Endothelial cell of umbilical vein (primary cell): ENCODE data around the gene TMSB10. TPM values are rescaled to one million over a fixed set of nuclear protein-coding genes. Genes with fewer than 3 reads are reported as not detected.

Source experiments
- BruUV-seq: library from RNA; stranded (reverse); fragments of 400-500 nt; replicated peaks from 2 replicates; lab custom pipeline; 2021; lab: Mats Ljungman, UMichigan
- CTCF ChIA-PET: fragments of 300-600, 350-600 bp; sonication (Branson Sonifier 250); formaldehyde crosslinking; loops from one replicate; lab custom pipeline; 2021; ENCODE audit warnings: antibody characterized with exemption, inconsistent platforms; lab: Charles Lee
- POLR2A ChIA-PET: fragments of 300-600, 350-600 bp; sonication (Branson Sonifier 250); formaldehyde crosslinking; loops from one replicate; lab custom pipeline; 2021; ENCODE audit warnings: antibody characterized with exemption, inconsistent platforms; lab: Charles Lee
- DNase-seq: peaks from one replicate; pipeline ENCODE4 v3.0.0-alpha.2; 2011; ENCODE audit warnings: low read depth, low spot score
- FAIRE-seq: peaks from 2 replicates; lab custom pipeline; 2011; peaks lifted over from hg19 to GRCh38; lab: Jason Lieb, UNC
- H2AFZ ChIP-seq: 2 replicates; pipeline ENCODE4 v1.6.0; 2012; ENCODE audit warnings: low read depth, low read length, control low read depth, inconsistent platforms
- H3K27ac ChIP-seq: 2 replicates; pipeline ENCODE4 v1.5.1; 2011; ENCODE audit warnings: low read depth, mild to moderate bottlenecking, control low read depth, low read length, moderate library complexity; ENCODE audit not compliant: insufficient read depth
- H3K27me3 ChIP-seq, 2 experiments: 2 replicates each; pipeline versions ENCODE4 v1.6.0 to v1.6.1; 2011; ENCODE audit warnings: low read length in 2 of 2, mixed read lengths in 1 of 2; ENCODE audit not compliant: control insufficient read depth in 2 of 2, insufficient read depth in 2 of 2
- H3K36me3 ChIP-seq, 2 experiments: 2 replicates in 1 of 2; 3 replicates in 1 of 2; pipeline ENCODE4 v1.5.1; 2011; ENCODE audit warnings: low read length in 2 of 2, mild to moderate bottlenecking in 1 of 2, moderate library complexity in 1 of 2; ENCODE audit not compliant: control insufficient read depth in 2 of 2, insufficient read depth in 2 of 2; ENCODE audit errors: extremely low read depth in 1 of 2
- H3K4me1 ChIP-seq: 3 replicates; pipeline ENCODE4 v1.5.1; 2011; ENCODE audit warnings: mild to moderate bottlenecking, low read length; ENCODE audit not compliant: control insufficient read depth, insufficient read depth; ENCODE audit errors: extremely low read depth
- H3K4me2 ChIP-seq: 2 replicates; pipeline ENCODE4 v1.6.1; 2011; ENCODE audit warnings: low read length, control low read depth, mixed read lengths; ENCODE audit not compliant: insufficient read depth
- H3K4me3 ChIP-seq, 3 experiments: fragments of 200-600 bp in 1 of 3; sonication (generic), shearing (Covaris generic) in 1 of 3; replicated peaks in 1 of 3; 2 replicates each; pipeline ENCODE4 v1.5.1; 2011 to 2016; ENCODE audit warnings: control low read depth in 3 of 3, low read length in 3 of 3, mild to moderate bottlenecking in 2 of 3, inconsistent platforms in 1 of 3, low read depth in 1 of 3, moderate library complexity in 1 of 3; ENCODE audit not compliant: insufficient read depth in 1 of 3
- H3K79me2 ChIP-seq: 2 replicates; pipeline ENCODE4 v1.6.0; 2012; ENCODE audit warnings: low read length, inconsistent platforms; ENCODE audit not compliant: control insufficient read depth, insufficient read depth
- H3K9ac ChIP-seq: replicated peaks from 2 replicates; pipeline ENCODE3; 2011; ENCODE audit warnings: low read length, control low read depth; ENCODE audit not compliant: insufficient read depth; ENCODE audit errors: extremely low read depth
- H3K9me1 ChIP-seq: replicated peaks from 3 replicates; pipeline ENCODE4 v1.6.0; 2011; ENCODE audit warnings: mild to moderate bottlenecking, low read length; ENCODE audit not compliant: control insufficient read depth, insufficient read depth; ENCODE audit errors: extremely low read depth
- H3K9me3 ChIP-seq: replicated peaks from 2 replicates; pipeline ENCODE4 v1.5.1; 2012; ENCODE audit warnings: low read length, inconsistent platforms; ENCODE audit not compliant: control insufficient read depth, insufficient read depth
- H4K20me1 ChIP-seq: replicated peaks from 2 replicates; pipeline ENCODE3; 2011; ENCODE audit warnings: mild to moderate bottlenecking, low read length; ENCODE audit not compliant: control insufficient read depth, insufficient read depth; ENCODE audit errors: extremely low read depth
- EZH2 ChIP-seq: IDR thresholded peaks from 2 replicates; pipeline ENCODE4 v1.6.1; 2012; ENCODE audit warnings: borderline replicate concordance, low read depth, mild to moderate bottlenecking, moderate library complexity, low read length, inconsistent platforms; ENCODE audit not compliant: severe bottlenecking
- FOS ChIP-seq: IDR thresholded peaks from 2 replicates; pipeline ENCODE4 v1.6.1; 2011; ENCODE audit warnings: mild to moderate bottlenecking, low read length, moderate library complexity, borderline replicate concordance; ENCODE audit not compliant: insufficient read depth
- GATA2 ChIP-seq: IDR thresholded peaks from 2 replicates; pipeline ENCODE4 v1.7.0; 2011; ENCODE audit warnings: low read depth, mild to moderate bottlenecking, moderate library complexity, mixed read lengths, low read length; ENCODE audit not compliant: insufficient read length, insufficient read depth
- JUN ChIP-seq: IDR thresholded peaks from 2 replicates; pipeline ENCODE4 v1.6.1; 2011; ENCODE audit warnings: borderline replicate concordance, low read depth; ENCODE audit not compliant: insufficient read length, insufficient read depth
- MAX ChIP-seq: IDR thresholded peaks from 2 replicates; pipeline ENCODE4 v1.6.1; 2011; ENCODE audit not compliant: insufficient read depth, insufficient read length
- POLR2A ChIP-seq: IDR thresholded peaks from 2 replicates; pipeline ENCODE4 v1.6.1; 2012; ENCODE audit warnings: low read depth, mild to moderate bottlenecking, control low read depth, low read length
- POLR2AphosphoS5 ChIP-seq: IDR thresholded peaks from 2 replicates; pipeline ENCODE4 v1.6.1; 2012; ENCODE audit warnings: low read depth, mild to moderate bottlenecking, control low read depth, low read length, moderate library complexity; ENCODE audit not compliant: insufficient read depth
- dilution Hi-C: fragments of 300-500 bp; cut with MboI; formaldehyde crosslinking; loops from one replicate; pipeline ENCODE4 v1.15.0; 2019; ENCODE audit warnings: low sequenced_read_pairs; ENCODE audit not compliant: extremely low pct_ligation_motif_present
- intact Hi-C: fragments of 100-400 bp; cut with micrococcal nuclease; formaldehyde crosslinking; loops from one replicate; pipeline ENCODE4 v1.10.0; 2022
- polyA plus RNA-seq, 4 experiments: library from polyadenylated mRNA; depleted of rRNA in 3 of 4; stranded (reverse) in 3 of 4; unstranded in 1 of 4; fragments of >200 nt; gene quantifications; 2 replicates each; pipeline versions ENCODE4 v1.2.1 to v1.2.3, GENCODE V29; 2011 to 2012; ENCODE audit warnings: missing spikeins in 1 of 4
- total RNA-seq: library from RNA; stranded (reverse); gene quantifications from 2 replicates; pipeline ENCODE4 v1.2.3, GENCODE V29; 2021
- TF ChIP-seq, protein P1 (sequence below), 2 donors: IDR thresholded peaks; 1 replicate in 1 of 2; 2 replicates in 1 of 2; pipeline ENCODE4 v1.5.1; 2011; ENCODE audit warnings: low read length in 2 of 2, mild to moderate bottlenecking in 2 of 2, moderate library complexity in 2 of 2, control low read depth in 1 of 2, inconsistent platforms in 1 of 2, low read depth in 1 of 2; ENCODE audit not compliant: insufficient read depth in 1 of 2; ENCODE audit errors: extremely low read depth in 1 of 2

The TMSB10 gene
- total and polyA plus RNA-seq, 2 donors (not counting 3 experiments of a cell fraction or from before 2014, with no cell fraction given): 2,774 to 4,015 TPM

DNA sequence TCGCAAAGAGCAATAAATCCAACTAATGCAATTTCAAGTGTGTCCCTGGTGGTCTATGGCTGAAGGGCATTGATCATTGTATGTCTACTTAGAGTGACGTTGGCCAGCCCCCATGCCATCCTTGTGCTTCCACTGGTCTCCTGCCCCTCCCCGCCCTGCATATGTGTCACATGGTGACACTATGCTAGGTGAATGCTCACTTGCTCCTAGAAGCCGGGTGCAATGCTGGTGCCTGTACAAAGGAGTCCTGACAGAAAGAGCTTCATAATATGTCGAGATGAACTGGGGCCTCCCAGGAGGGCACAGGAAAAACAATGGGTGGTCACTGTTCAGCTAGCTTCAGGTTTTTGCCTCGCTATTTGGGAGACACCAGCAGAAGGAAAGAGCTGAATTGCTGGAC, 18.7 kb upstream of the TMSB10 start:
- dilution Hi-C loops (no loop called here), intact Hi-C loops (no loop called here)
- Histone ChIP-seq H3K9me1 (no peaks in the 10 kb centered on the region), H3K27me3 (peaks cover 4 to 6% of the 10 kb centered on the region in 2 experiments), H3K79me2 (no peaks in the 10 kb centered on the region), H3K4me2 (no peak overlapping the region), H3K9me3 (no peaks in the 10 kb centered on the region), H3K36me3 (no peaks in the 10 kb centered on the region), H4K20me1 (no peaks in the 10 kb centered on the region), H2AFZ (no peak overlapping the region), H3K9ac (no peak overlapping the region), H3K4me3 (no peak overlapping the region), H3K27ac (no peak overlapping the region), H3K4me1 (peaks cover 1% of the 10 kb centered on the region)
- FAIRE-seq: no peak
- ChIA-PET POLR2A (no interaction called here), CTCF (interaction anchor here (1.1 kb wide), 1 partner anchor 28 kb away, joined by 3 read pairs; no protein-coding TSS in a partner anchor)
- no peak for TF ChIP-seq POLR2AphosphoS5
- TF ChIP-seq GATA2: no peak
- no peak for TF ChIP-seq JUN
- TF ChIP-seq, protein P1, sequence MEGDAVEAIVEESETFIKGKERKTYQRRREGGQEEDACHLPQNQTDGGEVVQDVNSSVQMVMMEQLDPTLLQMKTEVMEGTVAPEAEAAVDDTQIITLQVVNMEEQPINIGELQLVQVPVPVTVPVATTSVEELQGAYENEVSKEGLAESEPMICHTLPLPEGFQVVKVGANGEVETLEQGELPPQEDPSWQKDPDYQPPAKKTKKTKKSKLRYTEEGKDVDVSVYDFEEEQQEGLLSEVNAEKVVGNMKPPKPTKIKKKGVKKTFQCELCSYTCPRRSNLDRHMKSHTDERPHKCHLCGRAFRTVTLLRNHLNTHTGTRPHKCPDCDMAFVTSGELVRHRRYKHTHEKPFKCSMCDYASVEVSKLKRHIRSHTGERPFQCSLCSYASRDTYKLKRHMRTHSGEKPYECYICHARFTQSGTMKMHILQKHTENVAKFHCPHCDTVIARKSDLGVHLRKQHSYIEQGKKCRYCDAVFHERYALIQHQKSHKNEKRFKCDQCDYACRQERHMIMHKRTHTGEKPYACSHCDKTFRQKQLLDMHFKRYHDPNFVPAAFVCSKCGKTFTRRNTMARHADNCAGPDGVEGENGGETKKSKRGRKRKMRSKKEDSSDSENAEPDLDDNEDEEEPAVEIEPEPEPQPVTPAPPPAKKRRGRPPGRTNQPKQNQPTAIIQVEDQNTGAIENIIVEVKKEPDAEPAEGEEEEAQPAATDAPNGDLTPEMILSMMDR (IDR thresholded peaks at IDR 0.05; ENCODE audit: extremely low read depth in 1 of 2, insufficient read depth in 1 of 2, low read depth in 1 of 2, low read length in 2 of 2): no peak
- no peak for TF ChIP-seq FOS
- no peak for TF ChIP-seq EZH2
- TF ChIP-seq MAX: no peak
- TF ChIP-seq POLR2A: no peak
- no TSS peak for BruUV-seq
- DNase-seq: no peak
